LNCaP clone FGC (cell line): ENCODE data around the gene NECTIN3.

Experiments
- DNase-seq: peaks from one replicate; pipeline ENCODE4 v3.0.0-alpha.2; 2011; ENCODE audit warnings: low read depth
- H3K4me3 ChIP-seq: 2 replicates; pipeline ENCODE4 v1.5.1; 2011; ENCODE audit warnings: mild to moderate bottlenecking, low read depth, low read length, control low read depth
- TF ChIP-seq, protein P1 (sequence below): IDR thresholded peaks from 2 replicates; pipeline ENCODE4 v1.5.1; 2012; ENCODE audit warnings: mild to moderate bottlenecking; ENCODE audit not compliant: control insufficient read depth, insufficient read depth; ENCODE audit errors: extremely low read depth

Gene NECTIN3

DNA sequence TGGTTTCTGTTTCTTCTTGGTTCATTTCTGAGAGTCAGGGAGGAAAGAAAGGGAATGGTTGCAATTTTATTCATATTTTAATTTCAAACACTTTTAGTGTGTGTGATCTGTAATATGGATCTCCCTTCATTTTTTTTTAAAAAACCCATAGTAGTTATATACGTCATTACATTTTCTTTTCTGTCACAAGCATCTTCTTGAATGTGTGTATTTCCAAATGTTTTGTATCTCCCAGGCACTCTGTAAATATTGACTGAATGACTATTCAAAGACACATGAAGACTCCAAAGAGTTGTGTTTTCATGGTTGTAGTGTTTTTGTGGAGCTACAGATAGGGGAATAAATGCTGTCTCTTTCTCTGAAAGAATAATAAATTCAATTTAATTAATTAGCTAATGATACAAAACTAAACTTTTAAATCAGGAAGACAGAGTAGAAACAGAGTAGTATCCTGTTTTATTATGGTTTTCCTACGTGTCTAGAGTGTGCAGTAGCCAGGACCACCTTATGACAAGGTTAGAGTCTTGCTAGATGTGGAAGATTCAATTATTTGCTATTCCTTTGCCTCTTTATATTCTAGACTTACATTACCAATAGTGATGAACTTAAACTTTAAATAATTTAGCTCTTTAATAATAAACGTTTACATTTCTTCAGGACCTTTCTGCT is 35.5 kb downstream of the NECTIN3 start:
- TF ChIP-seq, protein P1, sequence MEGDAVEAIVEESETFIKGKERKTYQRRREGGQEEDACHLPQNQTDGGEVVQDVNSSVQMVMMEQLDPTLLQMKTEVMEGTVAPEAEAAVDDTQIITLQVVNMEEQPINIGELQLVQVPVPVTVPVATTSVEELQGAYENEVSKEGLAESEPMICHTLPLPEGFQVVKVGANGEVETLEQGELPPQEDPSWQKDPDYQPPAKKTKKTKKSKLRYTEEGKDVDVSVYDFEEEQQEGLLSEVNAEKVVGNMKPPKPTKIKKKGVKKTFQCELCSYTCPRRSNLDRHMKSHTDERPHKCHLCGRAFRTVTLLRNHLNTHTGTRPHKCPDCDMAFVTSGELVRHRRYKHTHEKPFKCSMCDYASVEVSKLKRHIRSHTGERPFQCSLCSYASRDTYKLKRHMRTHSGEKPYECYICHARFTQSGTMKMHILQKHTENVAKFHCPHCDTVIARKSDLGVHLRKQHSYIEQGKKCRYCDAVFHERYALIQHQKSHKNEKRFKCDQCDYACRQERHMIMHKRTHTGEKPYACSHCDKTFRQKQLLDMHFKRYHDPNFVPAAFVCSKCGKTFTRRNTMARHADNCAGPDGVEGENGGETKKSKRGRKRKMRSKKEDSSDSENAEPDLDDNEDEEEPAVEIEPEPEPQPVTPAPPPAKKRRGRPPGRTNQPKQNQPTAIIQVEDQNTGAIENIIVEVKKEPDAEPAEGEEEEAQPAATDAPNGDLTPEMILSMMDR: no peak

DNA sequence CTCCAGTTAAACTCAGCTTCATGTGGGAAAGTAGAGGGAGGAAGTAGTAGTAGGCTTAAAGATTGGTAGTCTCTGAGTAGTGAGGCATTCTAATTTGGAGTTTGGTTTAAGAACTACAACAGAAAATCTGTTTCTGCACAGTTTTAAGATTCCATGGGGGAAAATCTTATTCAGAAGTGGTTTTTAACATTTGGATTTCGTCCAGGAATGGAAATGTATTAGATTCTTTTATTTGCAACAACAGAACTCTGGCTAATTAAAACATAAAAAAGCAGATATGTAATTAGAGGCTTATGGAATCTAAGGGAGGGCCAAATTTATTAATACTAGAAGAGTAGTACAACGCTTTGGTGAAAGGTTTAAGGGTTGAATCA is 36.0 kb downstream of the NECTIN3 start:
- DNase-seq: no peak
- TF ChIP-seq, protein P1: no peak
- H3K4me3 ChIP-seq: no peak overlapping the region

More for the DNA sequence above, 35.5 kb downstream of the NECTIN3 start:
- no peak overlapping the region for H3K4me3 ChIP-seq
- no peak for DNase-seq

DNA sequence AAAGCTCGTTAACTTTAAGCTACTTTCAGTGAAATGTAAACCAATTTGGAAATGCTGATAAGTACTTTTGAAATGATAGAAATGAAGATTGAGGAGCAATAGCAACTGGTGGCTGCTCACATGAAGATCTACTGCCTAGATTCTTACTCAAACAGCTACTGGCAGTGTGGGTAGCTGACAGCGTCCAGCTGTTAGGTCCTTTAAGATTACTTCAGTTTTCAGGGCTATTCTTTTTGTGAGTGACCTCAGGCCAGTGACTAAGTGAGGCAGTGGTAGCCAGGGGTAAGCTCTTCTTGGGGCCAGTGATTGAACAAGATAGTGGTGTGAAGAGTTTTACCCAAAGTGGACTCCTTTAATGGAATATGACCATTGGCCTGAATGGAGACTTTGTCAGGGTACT is 41.3 kb downstream of the NECTIN3 start:
- no peak overlapping the region for H3K4me3 ChIP-seq
- DNase-seq: no peak
- TF ChIP-seq, protein P1: no peak

DNA sequence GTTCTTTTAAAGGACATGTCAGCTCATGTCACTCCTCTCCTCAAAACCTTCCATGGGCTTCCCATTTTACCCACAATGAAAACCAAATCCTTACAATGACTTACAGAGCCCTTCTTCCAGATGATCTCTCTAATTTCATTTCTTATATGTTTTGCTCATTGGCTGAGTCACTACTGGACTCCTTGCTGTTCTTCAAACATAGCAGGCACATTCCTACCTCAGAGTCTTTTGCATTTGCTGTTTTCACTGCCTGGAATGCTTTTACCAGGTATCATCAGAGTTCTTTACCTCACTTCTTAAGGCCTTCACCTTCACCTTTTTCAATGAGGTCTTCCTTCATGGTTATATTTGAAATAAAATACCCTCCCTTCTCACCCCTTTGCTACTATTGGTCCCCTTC is 57.3 kb downstream of the NECTIN3 start:
- no peak for DNase-seq
- TF ChIP-seq, protein P1: no peak
- H3K4me3 ChIP-seq: no peak overlapping the region

- TF ChIP-seq, protein P1: no peak
- H3K4me3 ChIP-seq: no peak overlapping the region
- no peak for DNase-seq
These were observed 59.2 kb downstream of the NECTIN3 start for GRCh38 chr3:111130827-111131226.

- no peak overlapping the region for H3K4me3 ChIP-seq
- TF ChIP-seq, protein P1: no peak
- no peak for DNase-seq
These were observed 62.7 kb downstream of the NECTIN3 start for GRCh38 chr3:111134302-111134701.

GRCh38 chr3:111151438-111151837 is 79.8 kb downstream of the NECTIN3 start:
- TF ChIP-seq, protein P1: no peak
- no peak overlapping the region for H3K4me3 ChIP-seq
- no peak for DNase-seq
